Measurements from ENCODE around the gene CYP17A1. TPM values are rescaled to one million over a fixed set of nuclear protein-coding genes. Genes with fewer than 3 reads are reported as not detected.

Gene CYP17A1
- total RNA-seq, 2 experiments from 2014 or later = not detected

- H3K4me3 Mint-ChIP-seq = no peak overlapping the region
- peaks cover 23% of the 10 kb centered on the region for H3K36me3 Mint-ChIP-seq (ENCODE audit: low read depth)
- H3K9me3 Mint-ChIP-seq (ENCODE audit: insufficient read depth) = no peaks in the 10 kb centered on the region
- no peak for ATAC-seq
- H3K27me3 Mint-ChIP-seq (ENCODE audit: low read depth) = no peaks in the 10 kb centered on the region
- POLR2A ChIA-PET = no interaction called here
- DNase-seq = no peak
- H3K4me1 Mint-ChIP-seq (ENCODE audit: low read depth) = peaks cover 28% of the 10 kb centered on the region
- CTCF ChIA-PET = no interaction called here
- H3K27ac Mint-ChIP-seq = no peak overlapping the region
Measured at GRCh38 chr10:102781090-102781920, 55.9 kb downstream of the CYP17A1 start.

Other genes with a start within 250 kb of the CYP17A1 start
- gene TRIM8, start 192.9 kb downstream of the CYP17A1 start, total RNA-seq = 10 to 100 TPM; 45.0 to 47.1 TPM
- 1 to 10 TPM; 4.7 to 5.2 TPM for gene ARL3, start 123.0 kb downstream of the CYP17A1 start, total RNA-seq
- gene SFXN2, start 122.8 kb downstream of the CYP17A1 start, total RNA-seq = 10 to 100 TPM; 22.2 TPM
- gene WBP1L, start 93.5 kb downstream of the CYP17A1 start, total RNA-seq = 10 to 100 TPM; 25.7 to 25.9 TPM
- gene BORCS7, start 16.8 kb upstream of the CYP17A1 start, total RNA-seq = 10 to 100 TPM; 10.4 to 11.2 TPM
- gene AS3MT, start 32.1 kb upstream of the CYP17A1 start, total RNA-seq = under 1 TPM; 0.52 to 0.68 TPM
- 1 to 10 TPM; 7.7 to 8.1 TPM for gene CNNM2, start 80.9 kb upstream of the CYP17A1 start, total RNA-seq

Data from activated CD8-positive, alpha-beta T cell treated with anti-CD3 and anti-CD28 coated beads, Interleukin-2, amount 10 ng/mL, durations not matched to agents 7 days and 5 days (primary cell).